Pancreas (tissue), 10 donors: ENCODE measurements around the gene HECA. TPM values are rescaled to one million over a fixed set of nuclear protein-coding genes. Genes with fewer than 3 reads are reported as not detected.

Experiments
- ATAC-seq, 4 donors: fragments of 200-7000 bp; cut with Tn5 transposase; one replicate each; pipeline versions ENCODE4 v1.8.0 to v1.9.1; 2020; ENCODE audit warnings: mild to moderate bottlenecking in 4 of 4, moderate library complexity in 4 of 4
- DNase-seq, 6 donors: peaks; one replicate each; pipeline ENCODE4 v3.0.0-alpha.2; 2020
- FAIRE-seq: peaks from 2 replicates; lab custom pipeline; 2012; peaks lifted over from hg19 to GRCh38; lab: Jason Lieb, UNC
- H3K27ac ChIP-seq, 4 donors: fragments of 200-600 bp; sonication (generic); 1 replicate in 3 of 4; 2 replicates in 1 of 4; pipeline versions ENCODE4 v1.5.0 to v1.8.0; 2020
- H3K27me3 ChIP-seq, 4 donors: fragments of 200-600 bp; one replicate each; pipeline ENCODE4 v1.8.0; 2021
- H3K36me3 ChIP-seq, 3 donors: fragments of 200-600 bp; sonication (generic) in 1 of 3; one replicate each; pipeline versions ENCODE4 v1.5.0 to v1.8.0; 2020 to 2021
- H3K4me1 ChIP-seq, 3 donors: fragments of 200-600 bp; one replicate each; pipeline ENCODE4 v1.8.0; 2021
- H3K4me3 ChIP-seq, 4 donors: fragments of 200-600 bp; sonication (generic) in 2 of 4; one replicate each; pipeline versions ENCODE4 v1.5.0 to v1.8.0; 2020 to 2021
- H3K9me3 ChIP-seq, 4 donors: fragments of 200-600 bp; one replicate each; pipeline ENCODE4 v1.8.0; 2021
- CTCF ChIP-seq, 4 donors: fragments of 200-600 bp; sonication (generic) in 3 of 4; IDR thresholded peaks; one replicate each; pipeline versions ENCODE4 v1.5.0 to v1.8.0; 2021; ENCODE audit warnings: antibody characterized with exemption in 4 of 4
- WGBS, 2 donors: extraction: QIAGEN DNeasy Blood & Tissue Kit; methylation state at CpG; one replicate each; pipeline ENCODE4 v1.1.7; 2013; 5-methylcytosine and 5-hydroxymethylcytosine counted together
- intact Hi-C, 3 donors: fragments of 100-400 bp; cut with DNase I; formaldehyde crosslinking; loops; one replicate each; pipeline versions ENCODE4 v1.11.1 to v1.14.2; 2022
- polyA plus RNA-seq, 2 donors: library from polyadenylated mRNA; stranded (reverse); fragments of 200-250 nt; gene quantifications; one replicate each; pipeline ENCODE4 v1.2.3, GENCODE V29; 2013
- total RNA-seq, 6 donors: library from RNA; stranded (reverse); fragmentation: NEBNext Ultra II Directional in 4 of 6; extraction: Animal tissue kit (Norgen Biotek cat#: 25700) in 4 of 6; gene quantifications; one replicate each; pipeline versions ENCODE4 v1.2.1 to v1.2.4, GENCODE V29; 2021 to 2023
- donor health status: healthy with polysubstance abuse.
- donor health status: DM: no; HTN: no; CAD: no; lungs with moderate emphysema.
- donor health status: DM: no; HTN: no; CAD: no.
- donor health status: control.
- donor health status: control.
- donor health status: Bipolar disorder and iron deficiency.
- donor health status: DM: yes; HTN: yes; CAD: no.
- donor health status: DM: no; HTN: no; CAD: no.
- donor health status: DM: no; HTN: no; CAD: no.
- donor health status: DM: yes; HTN: yes; CAD: no.

Gene HECA
- total and polyA plus RNA-seq, 8 donors = 3.2 to 16.3 (median 7.1) TPM

DNA sequence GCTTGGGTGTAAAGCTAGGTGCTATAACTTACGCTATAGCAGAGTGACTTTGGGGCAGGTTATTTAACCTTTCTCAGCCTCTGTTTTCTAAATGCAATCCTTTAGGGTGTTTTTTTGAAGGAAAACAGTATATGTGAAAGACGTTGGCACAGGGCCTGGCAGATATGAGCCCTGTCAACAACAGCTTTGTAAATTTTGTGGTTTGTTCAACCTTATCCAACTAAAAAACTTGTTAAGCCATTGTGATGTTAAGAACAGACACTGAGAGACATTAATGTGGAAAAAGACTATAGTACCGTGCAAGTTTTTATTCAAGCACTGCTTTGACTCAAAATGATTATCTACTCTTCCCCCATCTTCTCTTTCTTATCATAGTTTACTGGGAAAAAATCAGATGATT lies 8.2 kb downstream of the HECA start:
- no peaks in the 10 kb centered on the region for H3K36me3 ChIP-seq
- no peak for TF ChIP-seq CTCF (IDR thresholded peaks at IDR 0.05)
- DNase-seq = no peak
- H3K4me3 ChIP-seq = no peak overlapping the region
- H3K27me3 ChIP-seq = no peaks in the 10 kb centered on the region
- no peaks in the 10 kb centered on the region for H3K9me3 ChIP-seq
- intact Hi-C loops = no loop called here
- FAIRE-seq = no peak
- peaks cover 0 to 11% (median 0%) of the 10 kb centered on the region in 3 donors for H3K4me1 ChIP-seq
- WGBS, 2 donors = 73 to 79% methylated on average over 3 of the region's 3 CpGs
- H3K27ac ChIP-seq = no peak overlapping the region
- no peak for ATAC-seq

DNA sequence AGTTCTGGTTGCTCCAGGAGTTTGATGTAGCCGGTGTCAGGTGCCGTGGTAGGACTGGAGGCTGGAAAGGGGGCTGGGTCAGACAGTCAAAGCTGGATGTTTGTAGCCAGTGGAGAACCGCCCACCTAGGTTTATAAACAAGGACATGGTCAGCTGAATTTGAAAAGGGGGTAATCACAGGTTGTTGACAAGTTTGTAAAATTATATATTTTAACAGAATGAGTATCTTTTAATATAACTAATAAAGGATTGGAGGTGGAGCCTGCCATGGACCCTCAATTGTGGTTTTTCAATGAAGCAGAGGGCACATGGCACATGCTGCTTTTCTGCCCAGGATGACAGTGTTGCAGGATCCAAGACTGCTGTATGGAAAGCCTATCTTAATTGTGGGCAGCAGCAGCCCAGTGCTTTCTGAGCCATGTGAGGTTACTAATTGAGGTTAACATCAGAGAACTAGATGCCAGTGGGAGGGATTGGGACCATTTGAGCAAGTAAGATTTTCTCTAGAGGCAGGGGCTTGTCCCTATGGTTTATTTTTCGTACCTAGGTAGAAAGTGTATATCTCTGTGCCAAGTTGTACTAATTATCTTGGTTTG lies 9.7 kb downstream of the HECA start:
- no peak for ATAC-seq
- Histone ChIP-seq H3K9me3 (no peaks in the 10 kb centered on the region), H3K4me1 (peaks cover 0 to 19% (median 0%) of the 10 kb centered on the region in 3 donors), H3K4me3 (no peak overlapping the region), H3K36me3 (no peaks in the 10 kb centered on the region), H3K27ac (no peak overlapping the region), H3K27me3 (no peaks in the 10 kb centered on the region)
- FAIRE-seq = no peak
- TF ChIP-seq CTCF (IDR thresholded peaks at IDR 0.05) = no peak
- 90 to 96% methylated on average over 4 of the region's 4 CpGs for WGBS, 2 donors
- DNase-seq = no peak
- intact Hi-C loops = no loop called here

GRCh38 chr6:139145661-139146060 lies 10.8 kb downstream of the HECA start:
- H3K4me3 ChIP-seq = no peak overlapping the region
- H3K27me3 ChIP-seq = no peaks in the 10 kb centered on the region
- H3K27ac ChIP-seq = no peak overlapping the region
- no peak for TF ChIP-seq CTCF (IDR thresholded peaks at IDR 0.05)
- intact Hi-C loops = no loop called here
- peaks cover 0 to 19% (median 0%) of the 10 kb centered on the region in 3 donors for H3K4me1 ChIP-seq
- DNase-seq (no peak), ATAC-seq (no peak), FAIRE-seq (no peak)
- 88 to 93% methylated on average over 3 of the region's 3 CpGs for WGBS, 2 donors
- H3K36me3 ChIP-seq = no peaks in the 10 kb centered on the region
- no peaks in the 10 kb centered on the region for H3K9me3 ChIP-seq

DNA sequence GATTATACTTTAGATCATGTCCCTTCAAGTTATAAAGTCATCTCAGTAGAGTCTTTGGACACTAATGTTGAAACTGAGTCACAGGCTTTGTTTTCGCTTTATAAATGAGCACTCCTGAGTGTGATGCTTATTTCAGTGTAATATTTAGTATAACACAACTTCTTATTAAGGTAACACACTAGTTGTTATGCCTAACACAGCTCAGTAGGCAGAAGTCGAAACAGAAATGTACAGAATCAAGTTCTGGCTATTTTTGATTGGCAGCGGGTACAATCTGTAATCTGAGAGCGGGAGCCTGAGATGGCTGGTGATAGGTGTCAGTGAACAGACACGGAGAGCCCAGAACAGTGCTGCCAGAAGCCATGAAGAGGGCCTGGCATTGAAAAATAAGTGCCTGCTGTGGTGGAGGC lies 11.4 kb downstream of the HECA start:
- FAIRE-seq (no peak), ATAC-seq (no peak), DNase-seq (no peak)
- Histone ChIP-seq H3K9me3 (no peaks in the 10 kb centered on the region), H3K27me3 (no peaks in the 10 kb centered on the region), H3K4me3 (no peak overlapping the region), H3K36me3 (no peaks in the 10 kb centered on the region), H3K27ac (no peak overlapping the region), H3K4me1 (peaks cover 0 to 19% (median 0%) of the 10 kb centered on the region in 3 donors)
- 83 to 86% methylated on average over 5 of the region's 5 CpGs for WGBS, 2 donors
- intact Hi-C loops = no loop called here
- no peak for TF ChIP-seq CTCF (IDR thresholded peaks at IDR 0.05)

- H3K27me3 ChIP-seq = no peaks in the 10 kb centered on the region
- peaks cover 0 to 19% (median 0%) of the 10 kb centered on the region in 3 donors for H3K4me1 ChIP-seq
- H3K4me3 ChIP-seq = no peak overlapping the region
- no peak overlapping the region for H3K27ac ChIP-seq
- no peak for DNase-seq
- TF ChIP-seq CTCF (IDR thresholded peaks at IDR 0.05) = no peak
- whole genome bisulfite sequencing, 2 donors = 75 to 82% methylated on average over 4 of the region's 4 CpGs
- no peaks in the 10 kb centered on the region for H3K9me3 ChIP-seq
- FAIRE-seq = peak; percentile 67
- intact Hi-C loops = no loop called here
- peak in 3 of 4 donors; percentile 53 to 63 (median 55) for ATAC-seq
- H3K36me3 ChIP-seq = no peaks in the 10 kb centered on the region
Measured at GRCh38 chr6:139147628-139148027, 12.7 kb downstream of the HECA start.
